T-helper 2 cell treated with Interferon-gamma antibody and Interleukin-4, amounts not matched to agents 100 ng/mL and 5 ng/mL, for 36 hours (primary cell): ENCODE results near the gene RAB3B. TPM values are rescaled to one million over a fixed set of nuclear protein-coding genes. Genes with fewer than 3 reads are reported as not detected.

Experiments
- intact Hi-C: fragments of 100-400 bp; cut with micrococcal nuclease; formaldehyde crosslinking; loops from one replicate; pipeline ENCODE4 v1.15.1; 2023
- total RNA-seq: library from RNA; stranded (reverse); gene quantifications from 2 replicates; pipeline ENCODE4 v1.2.3, GENCODE V29; 2022

Gene RAB3B
- total RNA-seq, 1 donor from 2014 or later, result 0.05 TPM

GRCh38 chr1:51922040-51922439 is 68.5 kb downstream of the RAB3B start:
- intact Hi-C loops, result no loop called here

GRCh38 chr1:51920130-51920529 is 70.4 kb downstream of the RAB3B start:
- intact Hi-C loops, result no loop called here

GRCh38 chr1:51919684-51920083 is 70.8 kb downstream of the RAB3B start:
- intact Hi-C loops, result no loop called here

- intact Hi-C loops, result no loop called here
These were observed 73.7 kb downstream of the RAB3B start for GRCh38 chr1:51916587-51917405.

GRCh38 chr1:51915951-51916350 is 74.5 kb downstream of the RAB3B start:
- intact Hi-C loops, result no loop called here

GRCh38 chr1:51912881-51913280 is 77.6 kb downstream of the RAB3B start:
- intact Hi-C loops, result no loop called here

GRCh38 chr1:51910221-51911000 is 80.1 kb downstream of the RAB3B start:
- intact Hi-C loops, result no loop called here

- intact Hi-C loops, result no loop called here
These were observed 82.0 kb downstream of the RAB3B start for GRCh38 chr1:51908499-51908898.

GRCh38 chr1:51907079-51907702 is 83.3 kb downstream of the RAB3B start:
- intact Hi-C loops, result no loop called here

- intact Hi-C loops, result no loop called here
These were observed 84.0 kb downstream of the RAB3B start for GRCh38 chr1:51906306-51907078.

- intact Hi-C loops, result no loop called here
These were observed 88.0 kb downstream of the RAB3B start for GRCh38 chr1:51902456-51902855.

- intact Hi-C loops, result no loop called here
These were observed 89.3 kb downstream of the RAB3B start for GRCh38 chr1:51901151-51901550.

- intact Hi-C loops, result loop anchor here (10.0 kb wide), 1 partner anchor 396 kb away; no protein-coding TSS in a partner anchor
These were observed 91.5 kb downstream of the RAB3B start for GRCh38 chr1:51899022-51899421.

- intact Hi-C loops, result loop anchor here (10.0 kb wide), 1 partner anchor 397 kb away; no protein-coding TSS in a partner anchor
These were observed 92.3 kb downstream of the RAB3B start for GRCh38 chr1:51898090-51898734.

GRCh38 chr1:51897699-51898031 is 92.8 kb downstream of the RAB3B start:
- intact Hi-C loops, result loop anchor here (1.0 to 10.0 kb wide), 2 partner anchors 105 to 397 kb away; no protein-coding TSS in a partner anchor

- intact Hi-C loops, result loop anchor here (10.0 kb wide), 1 partner anchor 400 kb away; no protein-coding TSS in a partner anchor
These were observed 95.8 kb downstream of the RAB3B start for GRCh38 chr1:51894748-51895147.

GRCh38 chr1:51878616-51879336 is 111.7 kb downstream of the RAB3B start, which contains the start of gene NRDC:
TSS of gene NRDC (minus strand) at chr1:51878727. CDS start at chr1:51878615, 112 bp downstream.
- intact Hi-C loops, result loop anchor here (1.0 to 10.0 kb wide), 8 partner anchors 151 to 916 kb away; partner anchors contain the start of genes BTF3L4, CC2D1B, EPS15 and FAF1

- intact Hi-C loops, result loop anchor here (1.0 to 10.0 kb wide), 8 partner anchors 151 to 916 kb away; partner anchors contain the start of genes BTF3L4, CC2D1B, EPS15 and FAF1
These were observed 112.2 kb downstream of the RAB3B start for GRCh38 chr1:51878308-51878615.
